DND-41 (cell line): ENCODE data around the gene COX10.

Experiments
- ATAC-seq: fragments of 200-7000 bp; cut with Tn5 transposase; 3 replicates; pipeline ENCODE4 v1.9.1; 2021; ENCODE audit warnings: low read depth; ENCODE audit not compliant: insufficient read depth
- DNase-seq: peaks from one replicate; pipeline ENCODE4 v3.0.0-alpha.2; 2020
- H2AFZ ChIP-seq: 2 replicates; pipeline ENCODE4 v1.6.0; 2012; ENCODE audit warnings: low read depth, low read length
- H3K27ac ChIP-seq: 2 replicates; pipeline ENCODE4 v1.5.1; 2012; ENCODE audit warnings: low read length, inconsistent platforms
- H3K27me3 ChIP-seq: fragments of 200-600 bp; sonication (generic); 2 replicates; pipeline ENCODE4 v1.6.0; 2012; ENCODE audit warnings: low read length, mild to moderate bottlenecking, inconsistent platforms; ENCODE audit not compliant: insufficient read depth, poor library complexity
- H3K36me3 ChIP-seq: 2 replicates; pipeline ENCODE4 v1.5.1; 2012; ENCODE audit warnings: low read length, inconsistent platforms; ENCODE audit not compliant: insufficient read depth
- H3K4me1 ChIP-seq: 2 replicates; pipeline ENCODE4 v1.5.1; 2012; ENCODE audit warnings: mild to moderate bottlenecking, low read length; ENCODE audit not compliant: insufficient read depth
- H3K4me2 ChIP-seq: 2 replicates; pipeline ENCODE4 v1.6.0; 2012; ENCODE audit warnings: mild to moderate bottlenecking, moderate library complexity, low read length, inconsistent platforms; ENCODE audit not compliant: insufficient read depth
- H3K4me3 ChIP-seq, 2 experiments: fragments of 200-600 bp in 1 of 2; shearing (Covaris generic) in 1 of 2; 2 replicates each; pipeline ENCODE4 v1.5.1; 2012 to 2016; ENCODE audit warnings: inconsistent platforms in 2 of 2, low read length in 2 of 2, mild to moderate bottlenecking in 2 of 2, low read depth in 1 of 2, moderate library complexity in 1 of 2
- H3K79me2 ChIP-seq: 2 replicates; pipeline ENCODE4 v1.6.0; 2012; ENCODE audit warnings: low read length, inconsistent platforms; ENCODE audit not compliant: insufficient read depth
- H3K9ac ChIP-seq: 2 replicates; pipeline ENCODE4 v1.6.0; 2012; ENCODE audit warnings: low read depth, mild to moderate bottlenecking, inconsistent platforms, low read length, moderate library complexity
- H3K9me3 ChIP-seq: 2 replicates; pipeline ENCODE4 v1.5.1; 2012; ENCODE audit warnings: low read length, moderate library complexity, mild to moderate bottlenecking, inconsistent platforms; ENCODE audit not compliant: insufficient read depth, severe bottlenecking
- H4K20me1 ChIP-seq: 2 replicates; pipeline ENCODE4 v1.6.0; 2012; ENCODE audit warnings: low read length; ENCODE audit not compliant: insufficient read depth
- EZH2 ChIP-seq: IDR thresholded peaks from 3 replicates; pipeline ENCODE4 v1.6.1; 2012; ENCODE audit warnings: borderline replicate concordance, low read depth, mild to moderate bottlenecking, moderate library complexity, low read length, inconsistent platforms; ENCODE audit not compliant: severe bottlenecking
- TF ChIP-seq, protein P1 (sequence below): IDR thresholded peaks from 2 replicates; pipeline ENCODE4 v1.5.1; 2012; ENCODE audit warnings: borderline replicate concordance, low read length, moderate library complexity, mild to moderate bottlenecking; ENCODE audit not compliant: poor library complexity, severe bottlenecking; ENCODE audit errors: extremely low read depth

COX10 gene

DNA sequence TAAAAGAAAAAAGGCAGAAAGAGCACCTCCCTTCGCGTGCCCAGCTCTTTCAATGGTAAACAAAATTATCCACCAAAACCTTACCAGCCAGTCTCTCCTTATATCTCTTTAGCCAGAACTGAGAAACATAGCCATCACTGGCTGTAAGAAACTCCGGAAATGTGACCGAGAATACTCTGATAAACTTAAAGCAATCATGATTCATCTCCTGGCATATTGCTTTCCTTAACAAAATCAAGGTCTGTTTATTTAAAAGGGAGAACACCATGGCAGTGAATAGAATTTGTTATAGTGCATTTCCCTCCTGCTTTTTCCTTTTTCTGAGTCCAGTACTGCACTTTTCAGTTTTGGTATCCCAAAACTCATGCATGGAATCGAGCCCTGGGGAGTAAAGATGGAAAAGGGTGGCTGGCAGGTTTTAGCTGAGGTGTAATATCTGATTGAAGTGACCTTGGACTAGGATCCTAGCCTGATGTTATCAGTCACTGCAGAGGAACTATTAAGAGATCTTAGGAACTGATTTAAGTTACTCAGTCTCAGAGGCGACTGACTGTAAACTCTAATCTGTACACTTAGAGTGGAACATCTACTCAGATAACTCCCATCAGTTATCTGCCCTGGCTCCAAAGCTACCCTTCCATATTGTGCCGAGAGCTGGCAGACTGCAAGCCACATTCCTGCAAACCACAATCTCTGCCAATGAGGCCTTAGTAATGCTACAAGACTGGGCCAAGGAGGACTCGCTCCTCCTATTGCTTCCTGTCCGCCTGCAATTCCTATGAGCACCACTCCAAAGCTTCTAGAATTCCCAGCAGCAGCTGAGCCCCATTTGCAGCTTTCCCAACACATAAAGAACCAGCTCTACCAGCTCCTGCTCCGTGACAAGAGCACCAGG lies 7.4 kb upstream of the COX10 start:
- Histone ChIP-seq H3K27ac (no peak overlapping the region), H3K9me3 (no peaks in the 10 kb centered on the region), H3K9ac (no peak overlapping the region), H3K4me1 (no peaks in the 10 kb centered on the region), H4K20me1 (peaks cover 7% of the 10 kb centered on the region; the same call in 1 of the 2 replicates), H3K79me2 (peaks cover 31% of the 10 kb centered on the region), H3K36me3 (peaks cover 23% of the 10 kb centered on the region), H3K27me3 (no peaks in the 10 kb centered on the region), H2AFZ (no peak overlapping the region), H3K4me2 (no peak overlapping the region), H3K4me3 (no peak overlapping the region)
- DNase-seq (no peak), ATAC-seq (no peak)
- TF ChIP-seq, protein P1, sequence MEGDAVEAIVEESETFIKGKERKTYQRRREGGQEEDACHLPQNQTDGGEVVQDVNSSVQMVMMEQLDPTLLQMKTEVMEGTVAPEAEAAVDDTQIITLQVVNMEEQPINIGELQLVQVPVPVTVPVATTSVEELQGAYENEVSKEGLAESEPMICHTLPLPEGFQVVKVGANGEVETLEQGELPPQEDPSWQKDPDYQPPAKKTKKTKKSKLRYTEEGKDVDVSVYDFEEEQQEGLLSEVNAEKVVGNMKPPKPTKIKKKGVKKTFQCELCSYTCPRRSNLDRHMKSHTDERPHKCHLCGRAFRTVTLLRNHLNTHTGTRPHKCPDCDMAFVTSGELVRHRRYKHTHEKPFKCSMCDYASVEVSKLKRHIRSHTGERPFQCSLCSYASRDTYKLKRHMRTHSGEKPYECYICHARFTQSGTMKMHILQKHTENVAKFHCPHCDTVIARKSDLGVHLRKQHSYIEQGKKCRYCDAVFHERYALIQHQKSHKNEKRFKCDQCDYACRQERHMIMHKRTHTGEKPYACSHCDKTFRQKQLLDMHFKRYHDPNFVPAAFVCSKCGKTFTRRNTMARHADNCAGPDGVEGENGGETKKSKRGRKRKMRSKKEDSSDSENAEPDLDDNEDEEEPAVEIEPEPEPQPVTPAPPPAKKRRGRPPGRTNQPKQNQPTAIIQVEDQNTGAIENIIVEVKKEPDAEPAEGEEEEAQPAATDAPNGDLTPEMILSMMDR = no peak
- no peak for TF ChIP-seq EZH2

DNA sequence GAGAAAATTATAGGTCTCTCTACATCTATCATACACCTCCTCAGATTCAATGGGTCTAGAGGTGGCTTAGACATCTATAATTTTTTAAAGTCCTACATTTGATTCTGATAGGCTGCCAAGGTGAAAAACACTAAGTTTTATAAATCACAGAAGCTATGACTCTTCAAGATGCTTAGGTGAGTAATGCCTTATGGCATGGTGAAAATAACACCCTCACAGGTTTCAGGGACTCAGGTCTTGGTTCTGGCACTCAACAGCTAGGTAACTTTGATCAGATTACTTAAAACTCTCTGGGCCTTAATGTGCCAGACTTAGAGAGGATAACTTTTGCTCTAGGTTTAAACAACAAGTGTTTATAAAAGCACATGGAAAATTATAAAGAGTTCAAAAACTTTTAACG lies 2.0 kb upstream of the COX10 start:
- no peak overlapping the region for H3K9ac ChIP-seq
- ATAC-seq = no peak
- DNase-seq = no peak
- H3K36me3 ChIP-seq = peaks cover 19% of the 10 kb centered on the region
- no peaks in the 10 kb centered on the region for H3K27me3 ChIP-seq
- TF ChIP-seq, protein P1 = no peak
- TF ChIP-seq EZH2 = no peak
- H3K4me1 ChIP-seq = peaks cover 31% of the 10 kb centered on the region
- H2AFZ ChIP-seq = no peak overlapping the region
- H3K79me2 ChIP-seq = peaks cover 74% of the 10 kb centered on the region
- 0 out of 2 replicates have a peak overlapping the region, but pooled peaks have one; percentile 15 for H3K4me2 ChIP-seq
- no peak overlapping the region for H3K4me3 ChIP-seq
- H3K27ac ChIP-seq = no peak overlapping the region
- H4K20me1 ChIP-seq = peaks cover 7% of the 10 kb centered on the region; the same call in 1 of the 2 replicates
- H3K9me3 ChIP-seq = no peaks in the 10 kb centered on the region

DNA sequence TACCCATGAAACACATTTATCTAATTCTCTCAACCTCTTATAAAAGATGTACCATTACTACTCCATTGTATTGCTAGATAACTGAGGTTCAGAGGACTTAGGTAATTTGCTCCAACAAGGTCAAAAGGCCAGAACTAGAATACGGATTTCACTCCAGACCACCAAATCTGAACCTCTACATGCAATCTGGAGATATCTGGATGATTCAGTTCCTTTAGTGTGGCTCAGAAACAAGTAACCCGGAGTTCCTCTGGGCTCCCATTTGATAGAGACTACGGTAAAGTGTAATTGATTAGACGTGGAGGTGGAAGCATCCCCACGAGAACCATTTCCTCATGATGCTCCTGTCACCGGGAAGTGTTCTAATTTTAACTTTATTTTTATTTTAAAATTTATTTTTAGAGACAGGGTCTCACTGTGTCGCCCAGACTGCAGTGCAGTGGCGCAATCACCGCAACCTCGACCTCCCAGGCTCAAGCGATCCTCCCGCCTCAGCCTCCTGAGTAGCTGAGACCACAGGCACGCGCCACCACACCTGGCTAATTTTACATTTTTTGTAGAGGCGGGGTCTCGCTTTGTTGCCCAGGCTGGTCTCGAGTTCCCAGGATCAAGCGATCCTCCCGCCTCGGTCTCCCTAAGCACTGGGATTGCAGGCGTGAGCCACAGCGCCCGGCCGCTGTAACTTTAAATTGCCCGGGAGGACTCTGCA lies 608 bp upstream of the COX10 start:
- peak; percentile 34 for ATAC-seq
- Histone ChIP-seq H3K27ac (peak overlapping the region; percentile 94), H3K9me3 (no peaks in the 10 kb centered on the region), H3K4me1 (peaks cover 31% of the 10 kb centered on the region), H3K4me3 (peak overlapping the region; percentile 87 to 97; a peak in 3 of 4 replicates), H3K27me3 (no peaks in the 10 kb centered on the region), H4K20me1 (peaks cover 6% of the 10 kb centered on the region; the same call in 1 of the 2 replicates), H2AFZ (peak overlapping the region; percentile 99), H3K79me2 (peaks cover 84% of the 10 kb centered on the region), H3K36me3 (peaks cover 19% of the 10 kb centered on the region), H3K9ac (peak overlapping the region; percentile 87), H3K4me2 (peak overlapping the region; percentile 90)
- no peak for DNase-seq
- no peak for TF ChIP-seq EZH2
- TF ChIP-seq, protein P1 = no peak
